ENCODE measurements around the gene TRAPPC5. TPM values are rescaled to one million over a fixed set of nuclear protein-coding genes. Genes with fewer than 3 reads are reported as not detected.

TRAPPC5 gene
- total RNA-seq, 2 donors from 2014 or later: 82.6 to 108 TPM

Other genes with a start within 250 kb of the TRAPPC5 start
- gene PEX11G, start 191.8 kb upstream of the TRAPPC5 start, total RNA-seq: 1 to 10 TPM; 1.2 to 2.0 TPM
- 10 to 100 TPM; 75.3 to 82.4 TPM for gene ZNF358, start 164.7 kb upstream of the TRAPPC5 start, total RNA-seq
- gene MCOLN1, start 158.2 kb upstream of the TRAPPC5 start, total RNA-seq: 10 to 100 TPM; 21.2 to 25.0 TPM
- 10 to 100 TPM; 59.2 to 61.7 TPM for gene PNPLA6, start 145.1 kb upstream of the TRAPPC5 start, total RNA-seq
- gene CAMSAP3, start 85.0 kb upstream of the TRAPPC5 start, total RNA-seq: 1 to 10 TPM in 1 of 2 donors, under 1 TPM in 1; 0.73 to 2.0 TPM
- gene XAB2, start 51.3 kb upstream of the TRAPPC5 start, total RNA-seq: 10 to 100 TPM; 18.1 to 24.1 TPM
- gene PET100, start 51.0 kb upstream of the TRAPPC5 start, total RNA-seq: 100 to 1,000 TPM; 150 to 152 TPM
- gene PCP2, start 47.1 kb upstream of the TRAPPC5 start, total RNA-seq: not detected
- 10 to 100 TPM; 13.5 to 18.2 TPM for gene STXBP2, start 43.7 kb upstream of the TRAPPC5 start, total RNA-seq
- 1 to 10 TPM; 1.4 to 1.6 TPM for gene RETN, start 11.8 kb upstream of the TRAPPC5 start, total RNA-seq
- gene MCEMP1, start 3.7 kb upstream of the TRAPPC5 start, total RNA-seq: 1 to 10 TPM; 1.2 to 1.7 TPM
- 1 to 10 TPM in 1 of 2 donors, under 1 TPM in 1; 0.31 to 1.7 TPM for gene FCER2, start 21.3 kb downstream of the TRAPPC5 start, total RNA-seq
- 1 to 10 TPM; 2.6 to 7.3 TPM for gene CLEC4G, start 51.3 kb downstream of the TRAPPC5 start, total RNA-seq
- 10 to 100 TPM; 18.3 to 39.5 TPM for gene CD209, start 66.7 kb downstream of the TRAPPC5 start, total RNA-seq
- under 1 TPM in 1 of 2 donors, not detected in 1; 0.29 TPM for gene CLEC4M, start 82.4 kb downstream of the TRAPPC5 start, total RNA-seq
- 10 to 100 TPM; 17.6 to 18.8 TPM for gene EVI5L, start 149.4 kb downstream of the TRAPPC5 start, total RNA-seq
- gene PRR36, start 193.6 kb downstream of the TRAPPC5 start, total RNA-seq: under 1 TPM; 0.10 to 0.24 TPM
- 1 to 10 TPM in 1 of 2 donors, under 1 TPM in 1; 0.88 to 1.7 TPM for gene LRRC8E, start 207.7 kb downstream of the TRAPPC5 start, total RNA-seq
- 10 to 100 TPM; 24.3 to 25.8 TPM for gene MAP2K7, start 223.0 kb downstream of the TRAPPC5 start, total RNA-seq
- 10 to 100 TPM in 1 of 2 donors, 1 to 10 TPM in 1; 9.7 to 13.6 TPM for gene TGFBR3L, start 234.0 kb downstream of the TRAPPC5 start, total RNA-seq
- gene SNAPC2, start 239.5 kb downstream of the TRAPPC5 start, total RNA-seq: 10 to 100 TPM in 1 of 2 donors, 1 to 10 TPM in 1; 9.6 to 13.9 TPM
- under 1 TPM; 0.91 to 0.97 TPM for gene CTXN1, start 245.3 kb downstream of the TRAPPC5 start, total RNA-seq

Measured in left cardiac atrium (tissue), 2 donors.